ENCODE results near the gene ITGA3. TPM values are rescaled to one million over a fixed set of nuclear protein-coding genes. Genes with fewer than 3 reads are reported as not detected.
A peak's percentile ranks its signal among the peaks of the same experiment; 100 is the strongest.

ITGA3 gene
- total RNA-seq, 1 experiment from 2014 or later: 22.5 TPM

- H3K36me3 Mint-ChIP-seq (ENCODE audit: insufficient read depth in 1 of 3, low read depth in 3 of 3): no peaks in the 10 kb centered on the region
- no peak overlapping the region for H3K14ac ChIP-seq (ENCODE audit: insufficient read depth, low read length)
- no peak overlapping the region for H2BK20ac ChIP-seq (ENCODE audit: low read depth, low read length, poor library complexity, severe bottlenecking)
- H2AFZ ChIP-seq (ENCODE audit: low read length): no peak overlapping the region
- no peaks in the 10 kb centered on the region for H3K9me3 ChIP-seq (ENCODE audit: control insufficient read depth, low read depth, low read length)
- no peak for DNase-seq
- no peak overlapping the region for H4K5ac ChIP-seq (ENCODE audit: insufficient read length, low read depth, low read length)
- no peaks in the 10 kb centered on the region; the same call in 1 of the 2 replicates for H3K27me3 ChIP-seq (ENCODE audit: insufficient read depth, low read length)
- TF ChIP-seq CTCF (conservative IDR thresholded peaks at IDR 0.05): no peak
- H3K27ac Mint-ChIP-seq: peak overlapping the region in 2 of 3 experiments; percentile 32 to 40; a peak in 3 of 7 replicates
- H3K4me1 Mint-ChIP-seq: peaks cover 20 to 33% of the 10 kb centered on the region in 2 experiments
- H3K23ac ChIP-seq (ENCODE audit: insufficient read length, low read depth, low read length): no peak overlapping the region
- no peak overlapping the region for H3K27ac ChIP-seq (ENCODE audit: insufficient read length, low read depth, low read length)
- no peaks in the 10 kb centered on the region; a peak in 1 of 5 replicates for H3K9me3 Mint-ChIP-seq
- H2BK15ac ChIP-seq (ENCODE audit: low read depth, low read length): no peak overlapping the region
- H4K91ac ChIP-seq (ENCODE audit: insufficient read length, low read depth, low read length): no peak overlapping the region
- H2AK5ac ChIP-seq (ENCODE audit: insufficient read length, low read length): no peak overlapping the region
- no peak overlapping the region for H2BK120ac ChIP-seq (ENCODE audit: low read depth, low read length, poor library complexity, severe bottlenecking)
- H2BK5ac ChIP-seq (ENCODE audit: insufficient read length, low read length): no peak overlapping the region
- H4K20me1 ChIP-seq (ENCODE audit: control insufficient read depth, insufficient read depth, insufficient read length): no peaks in the 10 kb centered on the region
- H2BK12ac ChIP-seq (ENCODE audit: insufficient read length, low read depth, low read length): no peak overlapping the region
- no peaks in the 10 kb centered on the region for H3K79me2 ChIP-seq (ENCODE audit: insufficient read depth, low read length)
- no peak overlapping the region for H3K4me3 Mint-ChIP-seq
- H4K8ac ChIP-seq (replicated peaks; ENCODE audit: insufficient read length, low read depth, low read length): no peak overlapping the region
- no peak overlapping the region for H3K56ac ChIP-seq (ENCODE audit: insufficient read length, low read depth, low read length)
- no peak overlapping the region for H3K9ac ChIP-seq (ENCODE audit: extremely low read depth, insufficient read length, low read length)
- no peak overlapping the region for H3T11ph ChIP-seq (ENCODE audit: low read length)
- no peaks in the 10 kb centered on the region; the same call in 1 of the 2 replicates for H3K4me1 ChIP-seq (ENCODE audit: insufficient read depth, low read length)
- H3K27me3 Mint-ChIP-seq (ENCODE audit: low read depth): peaks cover 12% of the 10 kb centered on the region
- no peak overlapping the region for H3K18ac ChIP-seq (ENCODE audit: insufficient read length, low read depth, low read length)
- no peaks in the 10 kb centered on the region for H3K23me2 ChIP-seq (ENCODE audit: insufficient read length, low read depth, low read length, poor library complexity, severe bottlenecking)
- H3K4ac ChIP-seq (ENCODE audit: low read depth, low read length): no peak overlapping the region
- no peaks in the 10 kb centered on the region for H3K79me1 ChIP-seq (ENCODE audit: insufficient read depth, low read depth, low read length, poor library complexity, severe bottlenecking)
- no peak overlapping the region for H3K4me2 ChIP-seq (ENCODE audit: insufficient read depth, insufficient read length, low read length)
- no CpG with 5 or more reads among the region's 11 CpGs for WGBS (ENCODE audit: extremely low coverage, insufficient read length, low lambda C conversion rate)
Measured at GRCh38 chr17:50036455-50037261, 19.3 kb upstream of the ITGA3 start.
